Neuronal stem cell (in vitro differentiated cells): ENCODE data around the gene CEBPB.

Experiments
- DNase-seq: peaks from one replicate; pipeline ENCODE4 v3.0.0-alpha.2; 2013; ENCODE audit warnings: low spot score
- H2AFZ ChIP-seq: one replicate; pipeline ENCODE4 v1.6.1; 2013; ENCODE audit warnings: mild to moderate bottlenecking, low read length, inconsistent platforms
- H2AK5ac ChIP-seq: 2 replicates; pipeline ENCODE4 v1.6.1; 2013; ENCODE audit warnings: low read depth, mild to moderate bottlenecking, inconsistent platforms, low read length, moderate library complexity, mixed read lengths
- H2BK120ac ChIP-seq: 2 replicates; pipeline ENCODE4 v1.6.1; 2013; ENCODE audit warnings: low read depth, mild to moderate bottlenecking, inconsistent platforms, low read length, moderate library complexity, mixed read lengths
- H2BK12ac ChIP-seq: one replicate; pipeline ENCODE4 v1.6.1; 2013; ENCODE audit warnings: low read length, inconsistent platforms
- H2BK15ac ChIP-seq: 2 replicates; pipeline ENCODE4 v1.6.1; 2013; ENCODE audit warnings: mild to moderate bottlenecking, low read length, inconsistent platforms, mixed read lengths
- H2BK5ac ChIP-seq: one replicate; pipeline ENCODE4 v1.6.1; 2013; ENCODE audit warnings: inconsistent platforms, mild to moderate bottlenecking, low read length, moderate library complexity
- H3K14ac ChIP-seq: one replicate; pipeline ENCODE4 v1.6.1; 2013; ENCODE audit warnings: low read length, inconsistent platforms
- H3K18ac ChIP-seq: 2 replicates; pipeline ENCODE4 v1.6.1; 2013; ENCODE audit warnings: low read length, inconsistent platforms
- H3K23ac ChIP-seq: 2 replicates; pipeline ENCODE4 v1.6.1; 2013; ENCODE audit warnings: low read depth, mild to moderate bottlenecking, mixed read lengths, low read length, inconsistent platforms; ENCODE audit not compliant: poor library complexity
- H3K27ac ChIP-seq: replicated peaks from 3 replicates; pipeline ENCODE4 v1.5.1; 2013; ENCODE audit warnings: low read length, inconsistent platforms
- H3K27me3 ChIP-seq, 3 experiments: 2 replicates each; pipeline ENCODE4 v1.6.1; 2013; ENCODE audit warnings: low read length in 3 of 3, mild to moderate bottlenecking in 2 of 3, inconsistent platforms in 1 of 3, low read depth in 1 of 3, mixed read lengths in 1 of 3, moderate library complexity in 1 of 3; ENCODE audit not compliant: control insufficient read depth in 3 of 3, insufficient read depth in 3 of 3
- H3K36me3 ChIP-seq, 2 donors: replicated peaks in 1 of 2; 2 replicates each; pipeline ENCODE4 v1.6.1; 2013; ENCODE audit warnings: low read length in 2 of 2; ENCODE audit not compliant: control insufficient read depth in 2 of 2, insufficient read depth in 2 of 2
- H3K4ac ChIP-seq: 2 replicates; pipeline ENCODE4 v1.6.1; 2013; ENCODE audit warnings: inconsistent platforms, mild to moderate bottlenecking, low read length, moderate library complexity
- H3K4me1 ChIP-seq, 2 donors: 1 replicate in 1 of 2; 2 replicates in 1 of 2; pipeline ENCODE4 v1.6.1; 2013; ENCODE audit warnings: low read length in 2 of 2, low read depth in 1 of 2; ENCODE audit not compliant: control insufficient read depth in 2 of 2, insufficient read depth in 1 of 2
- H3K4me2 ChIP-seq: one replicate; pipeline ENCODE4 v1.6.1; 2013; ENCODE audit warnings: mild to moderate bottlenecking, low read length, inconsistent platforms; ENCODE audit not compliant: insufficient read depth, poor library complexity, severe bottlenecking
- H3K4me3 ChIP-seq, 2 donors: 2 replicates each; pipeline ENCODE4 v1.5.1; 2013; ENCODE audit warnings: low read length in 2 of 2, mild to moderate bottlenecking in 2 of 2, inconsistent platforms in 1 of 2, moderate library complexity in 1 of 2
- H3K79me1 ChIP-seq: one replicate; pipeline ENCODE4 v1.6.1; 2013; ENCODE audit warnings: low read depth, mild to moderate bottlenecking, inconsistent platforms, low read length, moderate library complexity
- H3K9ac ChIP-seq: one replicate; pipeline ENCODE4 v1.6.1; 2013; ENCODE audit warnings: mild to moderate bottlenecking, low read depth, low read length, inconsistent platforms; ENCODE audit not compliant: poor library complexity
- H3K9me3 ChIP-seq, 2 donors: replicated peaks in 1 of 2; 2 replicates each; pipeline versions ENCODE3 to v1.6.1; 2013; ENCODE audit warnings: low read length in 2 of 2, mild to moderate bottlenecking in 2 of 2, inconsistent platforms in 1 of 2, low read depth in 1 of 2, mixed read lengths in 1 of 2, moderate library complexity in 1 of 2; ENCODE audit not compliant: control insufficient read depth in 2 of 2, insufficient read depth in 1 of 2
- H4K8ac ChIP-seq: one replicate; pipeline ENCODE4 v1.6.1; 2013; ENCODE audit warnings: low read depth, mild to moderate bottlenecking, inconsistent platforms, low read length, moderate library complexity
- H4K91ac ChIP-seq: one replicate; pipeline ENCODE4 v1.6.1; 2013; ENCODE audit warnings: low read length, low read depth, mild to moderate bottlenecking, inconsistent platforms; ENCODE audit not compliant: poor library complexity
- WGBS, 2 donors: extraction: QIAGEN DNeasy Blood & Tissue Kit; methylation state at CpG; one replicate each; pipeline ENCODE4 v1.1.7; 2013; ENCODE audit warnings: missing lambda C conversion rate in 2 of 2, mixed read lengths in 1 of 2; ENCODE audit not compliant: insufficient read length in 2 of 2, insufficient replicate concordance in 1 of 2; ENCODE audit errors: extremely low coverage in 2 of 2; 5-methylcytosine and 5-hydroxymethylcytosine counted together

Gene CEBPB

GRCh38 chr20:50223039-50224005 lies 32.7 kb downstream of the CEBPB start:
- Histone ChIP-seq H2BK15ac (no peak overlapping the region), H3K14ac (no peak overlapping the region), H2BK120ac (no peak overlapping the region), H2BK5ac (no peak overlapping the region), H3K9ac (no peak overlapping the region), H3K4me1 (peaks cover 0 to 3% of the 10 kb centered on the region in 2 donors), H3K27me3 (peaks cover 0 to 10% (median 1%) of the 10 kb centered on the region in 3 experiments), H3K18ac (peak overlapping the region; percentile 41), H4K8ac (no peak overlapping the region), H2AK5ac (peak overlapping the region; percentile 40), H3K9me3 (no peaks in the 10 kb centered on the region), H3K4ac (no peak overlapping the region), H3K79me1 (no peaks in the 10 kb centered on the region), H3K27ac (no peak overlapping the region), H3K4me2 (no peak overlapping the region), H2BK12ac (peak overlapping the region; percentile 12), H3K23ac (no peak overlapping the region), H4K91ac (no peak overlapping the region), H3K36me3 (no peaks in the 10 kb centered on the region), H3K4me3 (no peak overlapping the region), H2AFZ (no peak overlapping the region)
- no peak for DNase-seq
- WGBS, 2 donors = no CpG with 5 or more reads among the region's 28 CpGs

- Histone ChIP-seq H2BK5ac (no peak overlapping the region), H3K4me1 (peaks cover 0 to 2% of the 10 kb centered on the region in 2 donors), H4K8ac (no peak overlapping the region), H2BK120ac (no peak overlapping the region), H2AFZ (no peak overlapping the region), H3K9me3 (no peaks in the 10 kb centered on the region), H2BK12ac (no peak overlapping the region), H2BK15ac (no peak overlapping the region), H3K27me3 (peaks cover 0 to 10% (median 1%) of the 10 kb centered on the region in 3 experiments), H3K14ac (no peak overlapping the region), H2AK5ac (no peak overlapping the region), H3K4ac (no peak overlapping the region), H3K23ac (no peak overlapping the region), H3K36me3 (no peaks in the 10 kb centered on the region), H3K79me1 (no peaks in the 10 kb centered on the region), H4K91ac (no peak overlapping the region), H3K4me3 (no peak overlapping the region), H3K9ac (no peak overlapping the region), H3K18ac (no peak overlapping the region), H3K4me2 (no peak overlapping the region), H3K27ac (no peak overlapping the region)
- no peak for DNase-seq
- WGBS, 2 donors = no CpG with 5 or more reads among the region's 1 CpG
Measured at GRCh38 chr20:50224052-50224451, 33.4 kb downstream of the CEBPB start.

- H2AFZ ChIP-seq = no peak overlapping the region
- H4K8ac ChIP-seq = no peak overlapping the region
- no peak overlapping the region for H3K4me2 ChIP-seq
- no peaks in the 10 kb centered on the region for H3K4me1 ChIP-seq
- H3K27me3 ChIP-seq = peaks cover 0 to 10% (median 1%) of the 10 kb centered on the region in 3 experiments
- no peak overlapping the region for H2BK120ac ChIP-seq
- H3K23ac ChIP-seq = no peak overlapping the region
- no peak overlapping the region for H3K9ac ChIP-seq
- H3K4ac ChIP-seq = no peak overlapping the region
- no peaks in the 10 kb centered on the region for H3K79me1 ChIP-seq
- H4K91ac ChIP-seq = no peak overlapping the region
- H3K18ac ChIP-seq = no peak overlapping the region
- no peak overlapping the region for H3K14ac ChIP-seq
- H2BK12ac ChIP-seq = no peak overlapping the region
- no peak overlapping the region for H2BK15ac ChIP-seq
- DNase-seq = no peak
- no CpG with 5 or more reads among the region's 10 CpGs for WGBS, 2 donors
- H3K9me3 ChIP-seq = no peaks in the 10 kb centered on the region
- H2AK5ac ChIP-seq = no peak overlapping the region
- no peak overlapping the region for H2BK5ac ChIP-seq
- no peak overlapping the region for H3K27ac ChIP-seq
- no peak overlapping the region for H3K4me3 ChIP-seq
- no peaks in the 10 kb centered on the region for H3K36me3 ChIP-seq
Measured at GRCh38 chr20:50224531-50225255, 34.1 kb downstream of the CEBPB start.
